HepG2 (cell line): ENCODE measurements around the gene SHISA9.

Source experiments
- ZNF276 ChIP-seq: sonication (generic); formaldehyde crosslinking; IDR thresholded peaks from 2 replicates; pipeline ENCODE4 v1.4.0; 2020; ENCODE audit warnings: mild to moderate bottlenecking, low read depth, missing genetic modification reagents
- TF ChIP-seq, protein P1 (sequence below): sonication (generic); formaldehyde crosslinking; IDR thresholded peaks from 2 replicates; pipeline ENCODE4 v1.5.0; 2020; ENCODE audit warnings: missing genetic modification reagents

GRCh38 chr16:13047276-13047675, 145.9 kb downstream of the SHISA9 start:
- TF ChIP-seq ZNF276 (CRISPR knock-in tag), result no peak
- TF ChIP-seq, protein P1, sequence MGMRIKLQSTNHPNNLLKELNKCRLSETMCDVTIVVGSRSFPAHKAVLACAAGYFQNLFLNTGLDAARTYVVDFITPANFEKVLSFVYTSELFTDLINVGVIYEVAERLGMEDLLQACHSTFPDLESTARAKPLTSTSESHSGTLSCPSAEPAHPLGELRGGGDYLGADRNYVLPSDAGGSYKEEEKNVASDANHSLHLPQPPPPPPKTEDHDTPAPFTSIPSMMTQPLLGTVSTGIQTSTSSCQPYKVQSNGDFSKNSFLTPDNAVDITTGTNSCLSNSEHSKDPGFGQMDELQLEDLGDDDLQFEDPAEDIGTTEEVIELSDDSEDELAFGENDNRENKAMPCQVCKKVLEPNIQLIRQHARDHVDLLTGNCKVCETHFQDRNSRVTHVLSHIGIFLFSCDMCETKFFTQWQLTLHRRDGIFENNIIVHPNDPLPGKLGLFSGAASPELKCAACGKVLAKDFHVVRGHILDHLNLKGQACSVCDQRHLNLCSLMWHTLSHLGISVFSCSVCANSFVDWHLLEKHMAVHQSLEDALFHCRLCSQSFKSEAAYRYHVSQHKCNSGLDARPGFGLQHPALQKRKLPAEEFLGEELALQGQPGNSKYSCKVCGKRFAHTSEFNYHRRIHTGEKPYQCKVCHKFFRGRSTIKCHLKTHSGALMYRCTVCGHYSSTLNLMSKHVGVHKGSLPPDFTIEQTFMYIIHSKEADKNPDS (CRISPR knock-in tag), result no peak
